ENCODE measurements around the gene TSGA10IP. TPM values are rescaled to one million over a fixed set of nuclear protein-coding genes. Genes with fewer than 3 reads are reported as not detected.

Gene TSGA10IP
- total RNA-seq, 6 donors from 2014 or later, result 0.17 to 0.92 TPM; not detected in 4

DNA sequence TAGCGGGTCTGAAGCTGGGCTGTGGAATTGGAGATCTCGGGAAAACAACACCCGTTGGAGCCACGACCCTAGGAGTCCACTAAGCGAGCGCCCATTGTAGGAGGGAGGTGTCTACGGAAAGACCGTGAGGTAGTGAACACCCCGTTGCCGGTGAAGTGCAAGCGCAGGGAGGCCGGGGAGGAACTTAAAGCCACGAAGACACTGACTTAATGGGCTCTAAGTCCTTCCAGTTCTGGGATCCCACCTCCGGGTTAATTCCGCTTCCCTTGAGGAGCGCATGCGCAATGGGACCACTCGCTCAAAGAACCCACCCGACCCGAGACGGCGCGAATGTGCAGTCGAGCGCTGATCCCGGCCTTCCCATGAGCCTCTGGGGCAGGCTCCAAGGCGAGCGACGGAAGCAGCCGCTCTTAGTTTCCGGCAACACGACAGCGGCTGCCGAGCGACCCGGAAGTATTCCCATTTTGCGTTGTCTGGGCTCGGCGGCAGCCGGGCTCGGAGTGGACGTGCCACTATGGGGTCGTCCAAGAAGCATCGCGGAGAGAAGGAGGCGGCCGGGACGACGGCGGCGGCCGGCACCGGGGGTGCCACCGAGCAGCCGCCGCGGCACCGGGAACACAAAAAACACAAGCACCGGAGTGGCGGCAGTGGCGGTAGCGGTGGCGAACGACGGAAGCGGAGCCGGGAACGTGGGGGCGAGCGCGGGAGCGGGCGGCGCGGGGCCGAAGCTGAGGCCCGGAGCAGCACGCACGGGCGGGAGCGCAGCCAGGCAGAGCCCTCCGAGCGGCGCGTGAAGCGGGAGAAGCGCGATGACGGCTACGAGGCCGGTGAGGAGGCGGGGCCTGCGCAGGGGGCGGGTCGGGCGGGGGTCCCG, 16.2 kb downstream of the TSGA10IP start, which contains the start of gene SART1:
Gene SART1, plus strand, starts transcription at position 468 of the 874 bp plus-strand sequence. Its CDS starts 47 bp downstream, at position 515.
- Histone ChIP-seq H3K4me1 (peaks cover 20 to 37% (median 24%) of the 10 kb centered on the region in 4 donors), H3K4me3 (peak within 1 kb of the TSS; percentile 57 to 95 (median 85)), H3K27me3 (no peaks in the 10 kb centered on the region), H3K36me3 (peaks cover 20 to 29% (median 25%) of the 10 kb centered on the region in 4 donors), H3K27ac (peak within 1 kb of the TSS; percentile 89 to 95 (median 92)), H3K9me3 (no peaks in the 10 kb centered on the region)
- ATAC-seq (ENCODE audit: low FRiP score in 2 of 2), result peak; percentile 96 to 98
- DNase-seq, result peak; percentile 93 to 99
- peak in 3 of 4 donors; percentile 65 to 85 (median 68) for TF ChIP-seq POLR2A (IDR thresholded peaks at IDR 0.05)
- TF ChIP-seq, protein P1, sequence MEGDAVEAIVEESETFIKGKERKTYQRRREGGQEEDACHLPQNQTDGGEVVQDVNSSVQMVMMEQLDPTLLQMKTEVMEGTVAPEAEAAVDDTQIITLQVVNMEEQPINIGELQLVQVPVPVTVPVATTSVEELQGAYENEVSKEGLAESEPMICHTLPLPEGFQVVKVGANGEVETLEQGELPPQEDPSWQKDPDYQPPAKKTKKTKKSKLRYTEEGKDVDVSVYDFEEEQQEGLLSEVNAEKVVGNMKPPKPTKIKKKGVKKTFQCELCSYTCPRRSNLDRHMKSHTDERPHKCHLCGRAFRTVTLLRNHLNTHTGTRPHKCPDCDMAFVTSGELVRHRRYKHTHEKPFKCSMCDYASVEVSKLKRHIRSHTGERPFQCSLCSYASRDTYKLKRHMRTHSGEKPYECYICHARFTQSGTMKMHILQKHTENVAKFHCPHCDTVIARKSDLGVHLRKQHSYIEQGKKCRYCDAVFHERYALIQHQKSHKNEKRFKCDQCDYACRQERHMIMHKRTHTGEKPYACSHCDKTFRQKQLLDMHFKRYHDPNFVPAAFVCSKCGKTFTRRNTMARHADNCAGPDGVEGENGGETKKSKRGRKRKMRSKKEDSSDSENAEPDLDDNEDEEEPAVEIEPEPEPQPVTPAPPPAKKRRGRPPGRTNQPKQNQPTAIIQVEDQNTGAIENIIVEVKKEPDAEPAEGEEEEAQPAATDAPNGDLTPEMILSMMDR (IDR thresholded peaks at IDR 0.05), result peak in 2 of 6 experiments; percentile 10 to 48
- peak in 1 of 4 donors; percentile 2 for TF ChIP-seq EP300 (IDR thresholded peaks at IDR 0.05)
- TF ChIP-seq POLR2AphosphoS5 (IDR thresholded peaks at IDR 0.05), result peak; percentile 82 to 95
- WGBS, 2 donors, result 0 to 1% methylated on average over 30 to 74 of the region's 97 CpGs

DNA sequence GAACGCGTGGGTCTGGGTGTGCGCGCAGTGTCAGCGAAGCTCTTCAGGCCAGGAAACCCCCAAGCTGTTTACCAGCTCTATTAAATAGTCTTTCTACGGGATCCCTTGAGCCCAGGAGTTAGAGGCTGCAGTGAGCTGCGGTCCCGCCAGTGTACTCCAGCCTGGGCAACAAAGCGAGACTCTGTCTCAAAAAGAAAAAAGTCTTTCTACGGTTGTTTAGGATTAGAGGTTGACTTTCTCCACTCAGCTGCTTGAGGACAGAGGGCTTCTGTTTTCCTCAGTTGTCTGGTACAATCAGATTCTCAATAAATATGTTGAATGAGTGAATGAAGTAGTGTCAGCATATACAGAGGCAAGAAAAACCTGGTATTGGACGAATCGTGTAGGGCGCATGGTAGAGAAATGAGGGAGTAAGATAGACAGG, 16.9 kb downstream of the TSGA10IP start:
- WGBS, 2 donors, result 5 to 6% methylated on average over 8 to 13 of the region's 13 CpGs
- DNase-seq, result no peak
- Histone ChIP-seq H3K4me1 (peaks cover 20 to 37% (median 24%) of the 10 kb centered on the region in 4 donors), H3K36me3 (peaks cover 27 to 36% (median 32%) of the 10 kb centered on the region in 4 donors), H3K27ac (peak overlapping the region; percentile 89 to 95 (median 92)), H3K4me3 (peak overlapping the region; percentile 57 to 95 (median 85)), H3K27me3 (no peaks in the 10 kb centered on the region), H3K9me3 (no peaks in the 10 kb centered on the region)
- ATAC-seq (ENCODE audit: low FRiP score in 2 of 2), result no peak
- TF ChIP-seq POLR2AphosphoS5 (IDR thresholded peaks at IDR 0.05) (no peak), POLR2A (IDR thresholded peaks at IDR 0.05) (no peak), EP300 (IDR thresholded peaks at IDR 0.05) (no peak)
- TF ChIP-seq, protein P1 (IDR thresholded peaks at IDR 0.05), result no peak

DNA sequence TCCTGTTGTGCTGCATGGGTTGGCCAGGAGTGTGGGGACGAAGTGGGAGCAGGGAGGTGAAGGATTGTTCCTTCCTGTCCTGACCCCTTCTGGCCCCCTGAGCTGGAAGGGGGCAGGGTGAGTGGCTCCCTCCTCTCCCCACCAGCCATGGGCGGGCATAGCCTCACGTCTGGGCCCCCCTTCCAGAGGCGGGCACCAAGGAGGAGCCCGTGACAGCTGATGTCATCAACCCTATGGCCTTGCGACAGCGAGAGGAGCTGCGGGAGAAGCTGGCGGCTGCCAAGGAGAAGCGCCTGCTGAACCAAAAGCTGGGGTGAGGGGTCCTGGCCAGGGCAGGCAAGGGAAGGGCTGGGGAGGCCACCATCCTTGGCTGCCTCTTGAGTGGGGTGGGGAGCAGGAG, 19.6 kb downstream of the TSGA10IP start:
- Histone ChIP-seq H3K9me3 (no peaks in the 10 kb centered on the region), H3K36me3 (peaks cover 35 to 63% (median 49%) of the 10 kb centered on the region in 4 donors), H3K27me3 (no peaks in the 10 kb centered on the region), H3K27ac (no peak overlapping the region), H3K4me3 (no peak overlapping the region), H3K4me1 (peaks cover 20 to 57% (median 39%) of the 10 kb centered on the region in 4 donors)
- DNase-seq, result no peak
- TF ChIP-seq, protein P1 (IDR thresholded peaks at IDR 0.05), result no peak
- TF ChIP-seq EP300 (IDR thresholded peaks at IDR 0.05) (no peak), POLR2AphosphoS5 (IDR thresholded peaks at IDR 0.05) (no peak), POLR2A (IDR thresholded peaks at IDR 0.05) (no peak)
- no peak for ATAC-seq (ENCODE audit: low FRiP score in 2 of 2)
- WGBS, 2 donors, result 80 to 85% methylated on average over 5 to 10 of the region's 10 CpGs

DNA sequence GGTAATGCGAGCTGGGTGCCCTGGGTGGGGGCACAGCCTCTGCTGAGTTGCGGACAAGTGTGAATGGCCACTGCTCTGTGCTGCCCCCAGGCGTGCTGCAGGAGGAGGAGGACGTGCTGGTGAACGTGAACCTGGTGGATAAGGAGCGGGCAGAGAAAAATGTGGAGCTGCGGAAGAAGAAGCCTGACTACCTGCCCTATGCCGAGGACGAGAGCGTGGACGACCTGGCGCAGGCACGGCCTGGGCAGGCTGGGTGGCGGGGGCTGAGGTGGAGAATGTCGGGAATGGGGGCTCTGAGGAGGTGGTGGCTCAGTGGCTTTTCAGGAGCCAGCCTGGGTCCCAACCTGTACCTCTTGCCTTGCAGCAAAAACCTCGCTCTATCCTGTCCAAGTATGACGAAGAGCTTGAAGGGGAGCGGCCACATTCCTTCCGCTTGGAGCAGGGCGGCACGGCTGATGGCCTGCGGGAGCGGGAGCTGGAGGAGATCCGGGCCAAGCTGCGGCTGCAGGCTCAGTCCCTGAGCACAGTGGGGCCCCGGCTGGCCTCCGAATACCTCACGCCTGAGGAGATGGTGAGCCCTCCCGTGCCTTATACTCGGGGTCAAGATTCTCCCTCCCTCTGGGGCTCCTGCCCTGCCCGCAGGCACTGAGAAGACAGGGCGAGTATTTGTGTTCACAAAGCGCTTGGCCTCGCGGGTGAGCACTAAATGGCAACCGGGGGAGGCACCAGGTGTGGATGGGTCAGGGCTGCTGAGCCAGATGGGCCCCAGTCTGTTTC, 20.9 kb downstream of the TSGA10IP start:
- no peaks in the 10 kb centered on the region for H3K9me3 ChIP-seq
- DNase-seq (peak in 1 of 2 donors; percentile 66), ATAC-seq (ENCODE audit: low FRiP score in 2 of 2) (no peak)
- H3K4me3 ChIP-seq, result no peak overlapping the region
- peaks cover 19 to 53% (median 37%) of the 10 kb centered on the region in 4 donors for H3K4me1 ChIP-seq
- H3K27me3 ChIP-seq, result no peaks in the 10 kb centered on the region
- H3K36me3 ChIP-seq, result peaks cover 35 to 69% (median 54%) of the 10 kb centered on the region in 4 donors
- H3K27ac ChIP-seq, result no peak overlapping the region
- WGBS, 2 donors, result 93 to 95% methylated on average over 21 to 36 of the region's 36 CpGs
- TF ChIP-seq EP300 (IDR thresholded peaks at IDR 0.05), result no peak
- TF ChIP-seq POLR2A (IDR thresholded peaks at IDR 0.05), result no peak
- TF ChIP-seq POLR2AphosphoS5 (IDR thresholded peaks at IDR 0.05), result no peak

All from upper lobe of left lung (tissue), 6 donors.